ENCODE results near the gene ARHGAP10. TPM values are rescaled to one million over a fixed set of nuclear protein-coding genes. Genes with fewer than 3 reads are reported as not detected.
A peak's percentile ranks its signal among the peaks of the same experiment; 100 is the strongest.

The ARHGAP10 gene
- total RNA-seq, 4 donors from 2014 or later, result 186 to 296 (median 192) TPM

- TF ChIP-seq EP300 (IDR thresholded peaks at IDR 0.05), result no peak
- no peak for TF ChIP-seq POLR2A (IDR thresholded peaks at IDR 0.05; ENCODE audit: low read depth)
- no peak for TF ChIP-seq POLR2AphosphoS5 (IDR thresholded peaks at IDR 0.05)
- no peak for TF ChIP-seq CTCF (IDR thresholded peaks at IDR 0.05)
- DNase-seq (ENCODE audit: extremely low spot score), result peak; percentile 8
- intact Hi-C loops (cut with DNase I), result no loop called here
- WGBS, result 78% methylated on average over 3 of the region's 3 CpGs
- Histone ChIP-seq H3K9me3 (no peaks in the 10 kb centered on the region), H3K4me3 (no peak overlapping the region), H3K27ac (replicated peaks in 1 of 4) (peak overlapping the region; percentile 87 to 93 (median 88)), H3K4me1 (peaks cover 56 to 99% (median 89%) of the 10 kb centered on the region in 4 donors), H3K27me3 (no peaks in the 10 kb centered on the region), H3K36me3 (no peaks in the 10 kb centered on the region)
These were observed 107.8 kb downstream of the ARHGAP10 start for GRCh38 chr4:147839663-147840062.

- Histone ChIP-seq H3K4me1 (peaks cover 64 to 99% (median 86%) of the 10 kb centered on the region in 4 donors), H3K4me3 (no peak overlapping the region), H3K36me3 (no peaks in the 10 kb centered on the region), H3K27me3 (no peaks in the 10 kb centered on the region), H3K27ac (replicated peaks in 1 of 4) (peak overlapping the region; percentile 87 to 93 (median 88)), H3K9me3 (no peaks in the 10 kb centered on the region)
- DNase-seq (ENCODE audit: extremely low spot score), result peak; percentile 60
- intact Hi-C loops (cut with DNase I), result no loop called here
- WGBS, result 52% methylated on average over 4 of the region's 4 CpGs
- TF ChIP-seq POLR2AphosphoS5 (IDR thresholded peaks at IDR 0.05) (no peak), POLR2A (IDR thresholded peaks at IDR 0.05; ENCODE audit: low read depth) (no peak), CTCF (IDR thresholded peaks at IDR 0.05) (no peak), EP300 (IDR thresholded peaks at IDR 0.05) (no peak)
These were observed 109.2 kb downstream of the ARHGAP10 start for GRCh38 chr4:147840838-147841738.

GRCh38 chr4:147842573-147842972, 110.7 kb downstream of the ARHGAP10 start:
- H3K36me3 ChIP-seq, result peaks cover 0 to 5% (median 0%) of the 10 kb centered on the region in 4 donors
- no peak overlapping the region for H3K4me3 ChIP-seq
- H3K9me3 ChIP-seq, result no peaks in the 10 kb centered on the region
- H3K4me1 ChIP-seq, result peaks cover 75 to 99% (median 86%) of the 10 kb centered on the region in 4 donors
- peak overlapping the region; percentile 34 to 93 (median 88) for H3K27ac ChIP-seq (replicated peaks in 1 of 4)
- WGBS, result 70% methylated on average over 6 of the region's 6 CpGs
- H3K27me3 ChIP-seq, result no peaks in the 10 kb centered on the region
- intact Hi-C loops (cut with DNase I), result no loop called here
- DNase-seq (ENCODE audit: extremely low spot score), result peak; percentile 90
- peak in 1 of 2 donors; percentile 30 for TF ChIP-seq POLR2AphosphoS5 (IDR thresholded peaks at IDR 0.05)
- no peak for TF ChIP-seq EP300 (IDR thresholded peaks at IDR 0.05)
- no peak for TF ChIP-seq CTCF (IDR thresholded peaks at IDR 0.05)

GRCh38 chr4:147843162-147843561, 111.3 kb downstream of the ARHGAP10 start:
- peaks cover 0 to 5% (median 0%) of the 10 kb centered on the region in 4 donors for H3K36me3 ChIP-seq
- H3K27me3 ChIP-seq, result no peaks in the 10 kb centered on the region
- no peak for TF ChIP-seq CTCF (IDR thresholded peaks at IDR 0.05)
- no peak for TF ChIP-seq POLR2AphosphoS5 (IDR thresholded peaks at IDR 0.05)
- TF ChIP-seq EP300 (IDR thresholded peaks at IDR 0.05), result no peak
- TF ChIP-seq POLR2A (IDR thresholded peaks at IDR 0.05; ENCODE audit: low read depth), result no peak
- WGBS, result 79% methylated on average over 5 of the region's 5 CpGs
- peak; percentile 53 for DNase-seq (ENCODE audit: extremely low spot score)
- intact Hi-C loops (cut with DNase I), result no loop called here
- no peak overlapping the region for H3K4me3 ChIP-seq
- H3K9me3 ChIP-seq, result no peaks in the 10 kb centered on the region
- peak overlapping the region; percentile 34 to 93 (median 88) for H3K27ac ChIP-seq (replicated peaks in 1 of 4)
- peaks cover 79 to 99% (median 87%) of the 10 kb centered on the region in 4 donors for H3K4me1 ChIP-seq

Measured in esophagus muscularis mucosa (tissue), 4 donors.